ENCODE measurements around the gene SEC14L5.

DNA sequence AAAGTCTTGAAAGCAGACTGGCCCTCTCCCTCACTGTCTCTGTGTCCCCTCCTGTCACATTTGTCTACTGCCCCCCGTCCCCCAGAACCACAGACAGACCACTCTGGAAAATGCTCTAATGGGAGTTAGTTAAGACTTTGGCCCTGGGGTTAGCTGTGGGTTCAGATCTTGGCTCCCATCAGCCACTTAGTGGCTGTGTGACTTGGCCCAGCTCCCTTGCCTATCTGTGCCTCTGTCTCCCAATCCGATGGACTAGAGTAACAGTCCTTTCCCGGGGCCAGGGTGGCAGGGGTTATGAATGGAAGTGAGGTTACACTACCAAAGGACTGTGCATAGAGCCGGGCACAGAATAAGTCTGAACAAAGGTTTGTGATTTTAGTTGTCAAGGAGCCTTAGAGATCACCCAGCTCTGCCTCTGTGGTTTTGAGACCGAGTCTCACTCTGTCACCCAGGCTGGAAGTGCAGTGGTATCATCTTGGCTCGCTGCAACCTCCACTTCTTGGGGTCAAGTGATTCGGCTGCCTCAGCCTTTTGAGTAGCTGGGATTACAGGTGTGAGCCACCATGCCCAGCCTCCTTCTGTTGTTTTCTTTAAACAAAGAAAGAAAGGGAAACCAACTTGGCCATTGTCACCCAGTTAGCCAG is 44.9 kb upstream of the SEC14L5 start:
- TF ChIP-seq, protein P1, sequence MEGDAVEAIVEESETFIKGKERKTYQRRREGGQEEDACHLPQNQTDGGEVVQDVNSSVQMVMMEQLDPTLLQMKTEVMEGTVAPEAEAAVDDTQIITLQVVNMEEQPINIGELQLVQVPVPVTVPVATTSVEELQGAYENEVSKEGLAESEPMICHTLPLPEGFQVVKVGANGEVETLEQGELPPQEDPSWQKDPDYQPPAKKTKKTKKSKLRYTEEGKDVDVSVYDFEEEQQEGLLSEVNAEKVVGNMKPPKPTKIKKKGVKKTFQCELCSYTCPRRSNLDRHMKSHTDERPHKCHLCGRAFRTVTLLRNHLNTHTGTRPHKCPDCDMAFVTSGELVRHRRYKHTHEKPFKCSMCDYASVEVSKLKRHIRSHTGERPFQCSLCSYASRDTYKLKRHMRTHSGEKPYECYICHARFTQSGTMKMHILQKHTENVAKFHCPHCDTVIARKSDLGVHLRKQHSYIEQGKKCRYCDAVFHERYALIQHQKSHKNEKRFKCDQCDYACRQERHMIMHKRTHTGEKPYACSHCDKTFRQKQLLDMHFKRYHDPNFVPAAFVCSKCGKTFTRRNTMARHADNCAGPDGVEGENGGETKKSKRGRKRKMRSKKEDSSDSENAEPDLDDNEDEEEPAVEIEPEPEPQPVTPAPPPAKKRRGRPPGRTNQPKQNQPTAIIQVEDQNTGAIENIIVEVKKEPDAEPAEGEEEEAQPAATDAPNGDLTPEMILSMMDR (IDR thresholded peaks at IDR 0.05), result no peak
- peak; percentile 67 for TF ChIP-seq EZH2phosphoT487 (IDR thresholded peaks at IDR 0.05)
- no peak for TF ChIP-seq EZH2 (IDR thresholded peaks at IDR 0.05)

All from neural progenitor cell (in vitro differentiated cells).